OCI-LY7 (cell line): Measurements from ENCODE around the gene TNRC6C.

Experiments used
- CTCF ChIP-seq: fragments of 200-600 bp; sonication (generic); conservative IDR thresholded peaks from 2 replicates; pipeline ENCODE4 v1.5.1; 2014; ENCODE audit warnings: mild to moderate bottlenecking, antibody characterized with exemption, low read length, moderate library complexity, mixed read lengths
- EZH2phosphoT487 ChIP-seq: fragments of 200-600 bp; sonication (generic); IDR thresholded peaks from 2 replicates; pipeline ENCODE4 v1.6.1; 2018; ENCODE audit warnings: low read depth, borderline replicate concordance, mild to moderate bottlenecking, mixed run types, antibody characterized with exemption, low read length, moderate library complexity, mixed read lengths

GRCh38 chr17:78107457-78107856 is 149.0 kb downstream of the TNRC6C start:
- TF ChIP-seq CTCF (no peak), EZH2phosphoT487 (no peak)
